GM18861 (cell line): ENCODE data around the gene GRIN2A.

Experiments
- ATAC-seq: cut with Tn5 transposase; IDR thresholded peaks from one replicate; pipeline ENCODE4 v1.9.1; 2021; ENCODE audit not compliant: unreplicated experiment

The GRIN2A gene

DNA sequence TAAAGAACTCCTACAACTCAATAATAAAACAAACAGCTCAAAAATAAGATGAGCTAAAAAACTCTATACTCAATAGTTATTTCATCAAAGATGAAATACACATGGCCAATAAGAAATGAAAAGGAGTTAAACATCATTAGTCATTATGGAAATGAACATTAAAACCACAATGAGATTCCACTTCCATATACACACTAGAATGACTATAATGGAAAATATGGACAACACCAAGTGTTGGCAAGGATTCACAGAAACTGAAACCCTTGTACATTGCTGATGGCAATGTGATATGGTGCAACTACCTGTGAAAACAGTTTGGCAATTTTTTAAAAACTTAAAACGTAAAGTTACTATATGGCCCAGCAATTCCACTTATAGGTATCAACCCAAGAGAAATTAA is 91.4 kb downstream of the GRIN2A start:
- no peak for ATAC-seq

GRCh38 chr16:10088380-10088793 is 93.8 kb downstream of the GRIN2A start:
- ATAC-seq: no peak

GRCh38 chr16:10087151-10087550 is 95.1 kb downstream of the GRIN2A start:
- no peak for ATAC-seq

DNA sequence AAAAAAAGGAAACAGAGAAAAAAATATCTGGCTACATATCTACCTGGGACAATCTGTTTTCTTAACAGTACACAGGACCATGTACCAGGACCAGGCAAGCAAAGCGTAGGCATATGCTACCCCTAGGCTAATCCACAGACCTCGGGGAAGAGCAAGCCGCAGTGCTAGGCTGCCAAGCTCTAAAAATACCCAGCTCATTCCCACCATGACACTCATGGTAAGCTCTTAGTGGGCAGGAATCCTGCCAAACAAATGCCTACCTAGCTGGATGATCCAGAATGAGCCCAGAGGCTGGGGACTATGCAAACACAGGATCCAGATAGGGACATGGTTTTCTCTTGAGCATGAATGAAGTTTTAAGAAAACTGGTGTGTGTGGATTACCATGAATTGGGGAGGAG is 95.6 kb downstream of the GRIN2A start:
- no peak for ATAC-seq

GRCh38 chr16:10085078-10085798 is 97.0 kb downstream of the GRIN2A start:
- no peak for ATAC-seq

DNA sequence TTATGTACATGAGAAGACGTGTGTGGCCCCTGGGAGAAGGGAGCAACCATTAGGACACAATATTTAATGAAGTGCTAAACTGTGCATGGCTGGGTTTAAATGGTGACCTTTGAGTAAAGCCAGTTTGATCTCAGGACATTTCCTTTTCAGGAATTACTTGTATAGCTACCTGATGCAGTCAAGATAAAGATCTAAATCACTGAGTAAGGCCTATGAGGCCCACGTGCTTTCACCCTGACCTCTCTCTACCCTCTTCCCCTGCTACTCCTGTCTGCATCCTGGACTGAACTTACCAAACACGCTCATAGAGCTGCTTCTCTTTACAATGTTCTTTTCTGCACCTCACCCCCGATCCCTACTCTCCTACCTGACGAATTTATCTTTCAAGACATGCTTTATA is 98.9 kb downstream of the GRIN2A start:
- ATAC-seq: no peak

GRCh38 chr16:10081201-10081940 is 100.9 kb downstream of the GRIN2A start:
- ATAC-seq: no peak

- no peak for ATAC-seq
These were observed 102.0 kb downstream of the GRIN2A start for GRCh38 chr16:10080051-10080772.

DNA sequence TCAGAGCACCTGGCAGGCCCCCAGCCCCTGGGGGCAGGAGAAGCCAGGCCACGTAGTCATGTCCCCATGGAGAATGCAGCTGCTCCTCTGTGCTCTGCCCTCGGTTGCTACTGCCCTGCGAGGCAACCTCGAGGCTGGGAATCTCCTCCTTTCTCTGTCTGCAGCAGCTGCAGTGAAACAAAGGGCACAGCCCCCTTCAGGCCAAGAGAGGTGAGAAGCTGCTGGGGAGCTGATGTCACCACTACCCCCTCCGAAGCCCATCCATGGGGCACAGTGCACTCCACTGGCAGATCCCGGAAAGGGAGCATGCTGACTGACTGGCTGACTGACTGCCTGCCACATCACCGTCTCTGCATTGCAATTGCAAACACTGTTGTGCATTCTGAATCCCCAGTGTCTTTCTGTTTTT is 103.7 kb downstream of the GRIN2A start:
- ATAC-seq: no peak

GRCh38 chr16:10077861-10078260 is 104.4 kb downstream of the GRIN2A start:
- ATAC-seq: no peak

DNA sequence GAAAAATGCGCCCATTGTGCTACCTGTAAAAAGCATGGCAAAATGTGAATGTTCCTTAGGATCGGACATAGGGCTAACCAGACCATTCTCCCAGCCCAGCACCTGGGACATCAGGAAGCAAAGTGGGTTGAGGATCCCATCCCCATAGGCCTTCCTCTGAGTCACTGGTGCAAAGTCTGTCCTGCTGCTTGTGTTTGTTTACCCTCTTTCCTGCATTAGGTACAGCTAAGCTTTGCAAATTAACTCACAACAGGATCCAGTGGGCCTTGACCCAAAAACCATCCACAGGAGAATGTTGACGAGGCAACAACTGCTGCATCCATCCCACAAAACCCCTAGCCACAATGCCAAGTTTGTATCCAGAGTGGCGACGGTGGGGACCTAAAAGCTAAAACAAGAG is 106.2 kb downstream of the GRIN2A start:
- ATAC-seq: no peak

DNA sequence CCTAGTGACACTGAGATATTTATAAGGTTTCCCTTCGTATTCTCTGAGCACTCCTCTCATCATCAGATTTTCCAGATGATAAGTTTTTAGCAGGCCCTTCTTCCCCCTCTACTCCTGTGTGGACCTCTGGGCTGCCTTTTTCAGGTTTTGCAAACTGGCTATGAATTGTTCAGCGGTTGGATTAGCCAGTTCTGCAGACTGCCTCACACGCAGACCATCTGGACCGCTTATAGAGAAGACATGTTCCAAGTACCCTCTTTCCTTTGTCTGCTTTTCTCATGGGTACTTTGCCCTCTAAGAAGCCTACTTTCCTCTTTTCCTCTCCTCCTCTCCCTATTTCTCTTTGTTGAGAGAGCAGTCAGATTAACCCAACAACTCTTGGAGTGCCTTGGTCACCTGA is 111.6 kb downstream of the GRIN2A start:
- no peak for ATAC-seq

GRCh38 chr16:10069374-10069773 is 112.9 kb downstream of the GRIN2A start:
- ATAC-seq: no peak

GRCh38 chr16:10067835-10068234 is 114.4 kb downstream of the GRIN2A start:
- ATAC-seq: no peak

DNA sequence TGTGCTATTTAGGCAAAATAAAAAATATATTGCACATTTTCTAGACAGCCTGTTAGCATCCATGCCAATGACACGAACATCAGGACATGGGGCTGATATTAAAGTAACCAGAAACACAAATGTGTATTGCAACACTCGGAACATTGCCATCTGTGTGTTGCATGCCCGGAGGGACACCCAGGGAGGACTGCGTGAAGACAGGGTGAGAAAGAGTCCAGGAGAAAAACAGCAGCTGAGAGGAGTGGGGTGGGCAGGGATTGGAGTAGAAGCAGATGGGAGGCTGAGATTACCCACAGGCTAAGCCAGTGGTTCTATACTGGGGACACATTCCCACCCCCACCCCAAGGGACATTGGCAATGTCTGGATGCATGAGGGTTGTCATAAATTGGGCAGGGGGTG is 114.8 kb downstream of the GRIN2A start:
- ATAC-seq: no peak

- no peak for ATAC-seq
These were observed 117.2 kb downstream of the GRIN2A start for GRCh38 chr16:10065019-10065418.

DNA sequence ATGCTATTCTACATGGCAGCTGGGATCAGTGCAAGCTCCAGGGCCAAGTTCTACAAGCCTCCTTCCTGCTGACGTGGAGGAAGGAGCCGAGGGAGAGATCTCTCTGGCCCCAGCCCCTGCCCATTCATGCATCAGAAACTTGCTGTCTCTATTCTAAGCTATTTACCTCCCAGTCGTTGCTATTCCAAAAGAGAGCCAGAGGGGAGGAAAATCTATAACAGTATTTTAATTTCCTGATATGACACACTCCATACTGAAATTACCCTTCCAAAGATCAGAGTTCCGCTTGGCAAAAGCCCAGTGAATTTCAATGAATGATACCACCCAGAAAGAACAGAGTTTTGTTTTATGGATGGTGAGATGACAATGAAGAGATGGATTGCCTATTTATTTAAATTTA is 133.4 kb downstream of the GRIN2A start:
- no peak for ATAC-seq

- ATAC-seq: no peak
These were observed 136.3 kb downstream of the GRIN2A start for GRCh38 chr16:10045947-10046346.

GRCh38 chr16:10045291-10045775 is 136.9 kb downstream of the GRIN2A start:
- no peak for ATAC-seq

GRCh38 chr16:10040136-10041080 is 141.8 kb downstream of the GRIN2A start:
- no peak for ATAC-seq
